ENCODE measurements around the gene GGA2. TPM values are rescaled to one million over a fixed set of nuclear protein-coding genes. Genes with fewer than 3 reads are reported as not detected.

GGA2 gene
- polyA plus RNA-seq, 4 donors = 110 to 158 (median 140) TPM

- no peak for DNase-seq (ENCODE audit: low read depth in 4 of 4, low spot score in 2 of 4)
Measured at GRCh38 chr16:23505671-23506605, 4.4 kb downstream of the GGA2 start.

- no peak for DNase-seq (ENCODE audit: low read depth in 4 of 4, low spot score in 2 of 4)
Measured at GRCh38 chr16:23505180-23505665, 5.1 kb downstream of the GGA2 start.

GRCh38 chr16:23504453-23505179 lies 5.7 kb downstream of the GGA2 start:
- DNase-seq (ENCODE audit: low read depth in 4 of 4, low spot score in 2 of 4) = no peak

GRCh38 chr16:23504076-23504452 lies 6.2 kb downstream of the GGA2 start:
- DNase-seq (ENCODE audit: low read depth in 4 of 4, low spot score in 2 of 4) = no peak

- DNase-seq (ENCODE audit: low read depth in 4 of 4, low spot score in 2 of 4) = no peak
Measured at GRCh38 chr16:23502466-23502865, 7.8 kb downstream of the GGA2 start.

- DNase-seq (ENCODE audit: low read depth in 4 of 4, low spot score in 2 of 4) = no peak
Measured at GRCh38 chr16:23501291-23501690, 9.0 kb downstream of the GGA2 start.

- no peak for DNase-seq (ENCODE audit: low read depth in 4 of 4, low spot score in 2 of 4)
Measured at GRCh38 chr16:23500862-23501225, 9.4 kb downstream of the GGA2 start.

- DNase-seq (ENCODE audit: low read depth in 4 of 4, low spot score in 2 of 4) = no peak
Measured at GRCh38 chr16:23500212-23500861, 10.0 kb downstream of the GGA2 start.

GRCh38 chr16:23499801-23500200 lies 10.5 kb downstream of the GGA2 start:
- no peak for DNase-seq (ENCODE audit: low read depth in 4 of 4, low spot score in 2 of 4)

- no peak for DNase-seq (ENCODE audit: low read depth in 4 of 4, low spot score in 2 of 4)
Measured at GRCh38 chr16:23498863-23499262, 11.4 kb downstream of the GGA2 start.

- DNase-seq (ENCODE audit: low read depth in 4 of 4, low spot score in 2 of 4) = no peak
Measured at GRCh38 chr16:23497543-23497868, 12.8 kb downstream of the GGA2 start.

- DNase-seq (ENCODE audit: low read depth in 4 of 4, low spot score in 2 of 4) = no peak
Measured at GRCh38 chr16:23496821-23497542, 13.3 kb downstream of the GGA2 start.

GRCh38 chr16:23495671-23496070 lies 14.6 kb downstream of the GGA2 start:
- no peak for DNase-seq (ENCODE audit: low read depth in 4 of 4, low spot score in 2 of 4)

GRCh38 chr16:23494188-23494587 lies 16.1 kb downstream of the GGA2 start:
- DNase-seq (ENCODE audit: low read depth in 4 of 4, low spot score in 2 of 4) = no peak

- no peak for DNase-seq (ENCODE audit: low read depth in 4 of 4, low spot score in 2 of 4)
Measured at GRCh38 chr16:23491490-23492391, 18.6 kb downstream of the GGA2 start.

GRCh38 chr16:23486480-23486879 lies 23.8 kb downstream of the GGA2 start:
- DNase-seq (ENCODE audit: low read depth in 4 of 4, low spot score in 2 of 4) = no peak

GRCh38 chr16:23485841-23486240 lies 24.5 kb downstream of the GGA2 start:
- DNase-seq (ENCODE audit: low read depth in 4 of 4, low spot score in 2 of 4) = no peak

- DNase-seq (ENCODE audit: low read depth in 4 of 4, low spot score in 2 of 4) = no peak
Measured at GRCh38 chr16:23485257-23485614, 25.1 kb downstream of the GGA2 start.

- no peak for DNase-seq (ENCODE audit: low read depth in 4 of 4, low spot score in 2 of 4)
Measured at GRCh38 chr16:23484510-23485256, 25.6 kb downstream of the GGA2 start.

Measured in left renal cortex interstitium (tissue), 4 donors.